HG02852 (cell line): Measurements from ENCODE around the gene SRF.
"Not testable (repeated sequence)": the region's sequence is repeated elsewhere in the genome, so short reads cannot be mapped to it uniquely, and the experiment has no call there.

Source experiments
- ATAC-seq: cut with Tn5 transposase; IDR thresholded peaks from one replicate; pipeline ENCODE4 v1.9.1; 2021; ENCODE audit warnings: mild to moderate bottlenecking, moderate library complexity; ENCODE audit not compliant: unreplicated experiment

The SRF gene

GRCh38 chr6:43170931-43171706 lies at the start of gene SRF:
TSS of gene SRF (plus strand) at chr6:43171269. CDS start at chr6:43171657, 388 bp downstream.
- peak; percentile 58 for ATAC-seq

GRCh38 chr6:43122146-43122545 lies 48.9 kb upstream of the SRF start:
- ATAC-seq: no peak

- no peak for ATAC-seq
Observed at GRCh38 chr6:43123461-43124314, 47.4 kb upstream of the SRF start.

DNA sequence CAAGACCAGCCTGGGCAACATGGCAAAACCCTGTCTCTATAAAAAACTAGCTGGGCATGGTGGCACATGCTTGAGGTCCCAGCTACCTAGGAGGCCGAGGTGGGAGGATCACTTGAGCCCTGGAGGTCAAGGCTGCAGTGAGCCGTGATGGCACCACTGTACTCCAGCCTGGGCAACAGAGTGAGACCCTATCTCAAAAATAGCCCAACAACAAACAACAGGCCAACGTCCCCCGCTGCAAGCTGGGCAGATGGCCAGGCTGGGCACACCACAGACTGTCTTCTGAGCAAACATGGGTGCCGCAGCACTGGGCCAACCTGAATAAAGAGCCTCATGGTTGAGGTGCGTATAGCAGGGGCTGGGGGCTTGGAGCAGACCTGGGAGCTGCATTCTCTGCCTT lies 46.6 kb upstream of the SRF start:
- ATAC-seq: no peak

DNA sequence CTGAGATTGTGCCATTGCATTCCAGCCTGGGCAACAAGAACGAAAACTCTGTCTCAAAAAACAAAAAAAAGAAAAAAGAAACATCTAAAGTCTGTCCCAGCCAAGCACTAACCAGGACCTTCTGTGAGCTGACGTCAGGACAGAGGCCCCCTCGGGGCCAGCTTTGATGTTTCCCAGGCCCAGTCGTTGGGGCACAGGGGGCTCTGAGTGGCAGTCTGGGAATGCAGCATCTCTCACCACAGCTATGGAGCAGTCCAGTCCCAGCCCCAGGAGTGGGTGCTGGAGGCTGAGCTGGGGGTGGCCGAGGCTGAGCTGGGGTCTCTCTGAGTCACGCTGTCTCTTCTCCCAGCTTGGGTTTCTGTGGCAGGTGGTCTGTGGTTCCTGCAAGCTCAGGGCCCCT lies 46.0 kb upstream of the SRF start:
- ATAC-seq: no peak

DNA sequence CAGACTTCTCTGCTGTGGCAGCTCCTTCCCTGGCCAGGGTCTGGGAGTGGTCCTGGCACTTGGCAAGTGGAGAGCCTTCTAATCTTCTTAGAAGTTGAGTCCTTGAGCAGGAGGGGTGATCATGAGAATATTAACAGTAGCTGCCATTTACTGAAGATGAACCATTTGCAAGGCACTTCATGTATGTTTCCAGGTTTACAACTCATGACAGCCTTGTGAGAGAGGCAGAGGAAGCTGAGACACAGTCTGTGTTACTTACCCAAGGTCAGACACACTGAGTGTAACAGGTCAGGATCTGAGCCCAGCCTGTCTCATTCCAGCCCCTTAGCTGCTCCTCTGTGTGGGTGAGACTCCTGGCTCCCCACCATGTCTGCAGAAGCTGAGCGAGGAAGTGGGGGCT lies 45.5 kb upstream of the SRF start:
- ATAC-seq: no peak

DNA sequence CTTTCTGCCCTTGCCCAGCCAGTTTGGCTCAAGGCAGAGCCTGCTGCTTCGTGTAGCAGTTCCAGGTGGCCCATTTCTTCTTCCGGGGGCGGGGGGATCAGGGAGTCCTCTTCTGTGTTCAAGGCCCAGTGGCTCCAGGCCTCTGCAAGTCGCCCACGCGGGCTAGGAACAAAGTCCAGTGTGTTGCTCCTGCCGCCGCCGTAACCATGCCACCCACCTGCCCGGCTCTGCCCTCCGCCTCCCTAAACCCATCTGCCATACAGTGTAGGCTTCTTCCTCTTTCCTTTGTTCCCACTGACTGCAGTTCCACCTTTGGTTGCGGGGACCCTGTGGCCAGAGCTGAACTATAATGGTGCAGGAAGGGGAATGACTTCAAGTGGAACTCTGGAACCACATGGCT lies 43.9 kb upstream of the SRF start:
- ATAC-seq: no peak

GRCh38 chr6:43127877-43128276 lies 43.2 kb upstream of the SRF start:
- ATAC-seq: no peak

DNA sequence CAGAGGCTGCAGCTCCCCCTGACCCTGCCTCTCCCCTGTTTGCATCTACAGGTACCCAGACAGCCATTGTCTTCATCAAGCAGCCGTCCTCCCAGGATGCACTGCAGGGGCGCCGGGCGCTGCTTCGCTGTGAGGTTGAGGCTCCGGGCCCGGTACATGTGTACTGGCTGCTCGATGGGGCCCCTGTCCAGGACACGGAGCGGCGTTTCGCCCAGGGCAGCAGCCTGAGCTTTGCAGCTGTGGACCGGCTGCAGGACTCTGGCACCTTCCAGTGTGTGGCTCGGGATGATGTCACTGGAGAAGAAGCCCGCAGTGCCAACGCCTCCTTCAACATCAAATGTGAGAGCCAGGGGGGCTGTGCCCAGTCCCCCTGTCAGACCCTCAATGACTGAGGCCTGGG lies 42.1 kb upstream of the SRF start:
- no peak for ATAC-seq

DNA sequence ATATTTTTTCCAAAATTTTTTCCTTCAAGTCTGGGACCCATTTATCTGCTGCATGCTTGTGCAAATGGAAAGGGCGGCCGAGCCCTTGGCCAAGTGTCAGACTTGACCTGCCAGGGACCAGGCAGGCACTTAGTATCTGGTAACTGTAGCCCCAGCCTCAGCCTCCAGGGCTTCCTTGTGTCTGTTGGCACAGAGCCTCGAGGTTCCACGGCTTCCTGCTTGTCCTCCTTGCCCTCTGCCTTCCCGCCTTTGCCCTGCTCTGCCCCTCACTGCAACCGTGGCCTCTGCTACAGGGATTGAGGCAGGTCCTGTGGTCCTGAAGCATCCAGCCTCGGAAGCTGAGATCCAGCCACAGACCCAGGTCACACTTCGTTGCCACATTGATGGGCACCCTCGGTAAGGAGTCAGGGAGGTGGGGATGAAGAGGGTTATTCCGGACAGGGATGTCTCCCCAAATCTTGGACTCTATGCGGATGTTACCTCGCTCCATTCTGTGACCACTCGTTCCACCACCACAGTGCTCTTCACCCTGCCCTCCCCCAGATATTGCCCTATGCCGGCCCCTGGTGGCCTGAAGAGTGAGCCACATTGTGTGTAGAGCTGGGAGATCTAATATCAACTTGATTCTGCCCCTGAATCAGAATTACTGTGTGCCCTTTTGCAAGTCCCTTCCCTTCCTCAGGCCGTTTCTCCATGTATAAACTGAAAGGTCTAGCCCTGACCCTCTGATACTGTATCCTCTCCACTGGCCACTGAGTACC lies 41.5 kb upstream of the SRF start:
- no peak for ATAC-seq

GRCh38 chr6:43130429-43130828 lies 40.6 kb upstream of the SRF start:
- no peak for ATAC-seq

DNA sequence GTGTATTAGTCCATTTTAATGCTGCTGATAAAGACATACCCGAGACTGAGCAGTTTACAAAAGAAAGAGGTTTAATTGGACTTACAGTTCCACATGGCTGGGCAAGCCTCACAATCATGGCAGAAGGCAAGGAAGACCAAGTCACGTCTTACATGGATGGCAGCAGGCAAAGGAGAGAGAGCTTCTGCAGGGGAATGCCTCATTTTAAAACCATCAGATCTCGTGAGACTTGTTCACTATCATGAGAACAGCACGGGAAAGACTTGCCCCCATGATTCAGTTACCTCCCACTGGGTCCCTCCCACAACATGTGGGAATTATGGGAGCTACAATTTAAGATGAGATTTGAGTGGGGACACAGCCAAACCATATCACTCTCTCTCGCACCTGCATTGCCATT lies 39.7 kb upstream of the SRF start:
- not testable (repeated sequence) for ATAC-seq

GRCh38 chr6:43138267-43138666 lies 32.8 kb upstream of the SRF start:
- ATAC-seq: no peak

DNA sequence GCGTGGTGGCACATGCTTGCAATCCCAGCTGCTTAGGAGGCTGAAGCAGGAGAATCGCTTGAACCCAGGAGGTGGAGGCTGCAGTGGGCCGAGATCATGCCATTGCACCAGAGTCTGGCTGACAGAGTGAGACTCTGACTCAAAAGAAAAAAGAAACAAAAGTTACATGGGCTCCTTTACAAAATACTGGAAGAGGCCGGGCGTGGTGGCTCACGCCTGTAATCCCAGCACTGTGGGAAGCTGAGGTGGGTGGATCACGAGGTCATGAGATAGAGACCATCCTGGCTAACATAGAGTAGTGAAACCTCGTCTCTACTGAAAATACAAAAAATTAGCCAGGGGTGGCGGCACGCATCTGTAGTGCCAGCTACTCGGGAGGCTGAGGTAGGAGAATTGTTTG lies 31.1 kb upstream of the SRF start:
- not testable (repeated sequence) for ATAC-seq

GRCh38 chr6:43141644-43142043 lies 29.4 kb upstream of the SRF start:
- ATAC-seq: no peak

- ATAC-seq: no peak
Observed at GRCh38 chr6:43142101-43142500, 29.0 kb upstream of the SRF start.

- ATAC-seq: peak; percentile 73
Observed at GRCh38 chr6:43143235-43144128, 27.6 kb upstream of the SRF start.

- ATAC-seq: no peak
Observed at GRCh38 chr6:43144879-43145278, 26.2 kb upstream of the SRF start.

GRCh38 chr6:43146261-43146660 lies 24.8 kb upstream of the SRF start:
- no peak for ATAC-seq
